Erythroblast (primary cell): ENCODE results near the gene DHRS7B.

ENCODE experiments used
- GATA1 ChIP-seq: IDR thresholded peaks from 2 replicates; pipeline ENCODE4 v1.6.1; 2011; ENCODE audit warnings: low read depth, mild to moderate bottlenecking, control low read depth, low read length, moderate library complexity
- POLR2A ChIP-seq: IDR thresholded peaks from 2 replicates; pipeline ENCODE4 v1.6.1; 2011; ENCODE audit warnings: mild to moderate bottlenecking, low read length

GRCh38 chr17:21189361-21189760, 62.6 kb downstream of the DHRS7B start:
- TF ChIP-seq POLR2A, result no peak
- TF ChIP-seq GATA1, result no peak
